HG03039 (cell line): ENCODE data around the gene AKAP13.

ENCODE experiments used
- ATAC-seq: cut with Tn5 transposase; IDR thresholded peaks from one replicate; pipeline ENCODE4 v1.9.1; 2021; ENCODE audit warnings: mild to moderate bottlenecking, moderate library complexity; ENCODE audit not compliant: unreplicated experiment

The AKAP13 gene

GRCh38 chr15:85745023-85745422 lies 364.6 kb downstream of the AKAP13 start:
- no peak for ATAC-seq

DNA sequence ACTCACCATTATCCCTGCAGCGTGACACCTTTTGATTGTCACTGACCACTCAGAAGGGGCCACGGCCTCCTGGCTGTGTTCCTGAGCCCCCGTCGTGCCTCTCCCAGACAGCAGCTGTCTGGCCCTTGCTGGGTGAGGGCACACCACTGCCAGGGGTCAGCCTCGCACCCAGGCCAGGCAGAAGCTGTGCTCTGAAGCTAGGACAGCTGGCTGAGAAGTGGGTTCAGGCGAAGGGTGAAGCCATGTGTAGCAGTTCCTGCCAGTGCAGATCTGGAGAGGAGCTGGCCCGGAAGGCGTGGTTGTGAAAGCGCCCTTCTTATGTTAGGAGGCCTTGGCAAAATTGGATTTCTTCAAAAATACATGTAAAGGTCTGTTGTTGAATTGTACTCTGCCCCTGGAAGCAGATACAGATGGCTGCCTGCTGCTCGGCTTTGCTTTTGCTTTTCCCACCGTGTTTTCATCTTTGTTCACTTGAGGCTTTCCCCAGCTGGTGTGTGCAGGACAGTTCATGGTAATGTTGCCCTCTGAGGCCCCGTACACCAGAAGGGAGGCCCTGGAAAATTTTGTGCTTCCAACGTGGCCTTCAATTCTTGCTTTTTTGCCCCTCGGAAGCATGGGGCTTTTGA lies 365.2 kb downstream of the AKAP13 start:
- ATAC-seq = no peak

DNA sequence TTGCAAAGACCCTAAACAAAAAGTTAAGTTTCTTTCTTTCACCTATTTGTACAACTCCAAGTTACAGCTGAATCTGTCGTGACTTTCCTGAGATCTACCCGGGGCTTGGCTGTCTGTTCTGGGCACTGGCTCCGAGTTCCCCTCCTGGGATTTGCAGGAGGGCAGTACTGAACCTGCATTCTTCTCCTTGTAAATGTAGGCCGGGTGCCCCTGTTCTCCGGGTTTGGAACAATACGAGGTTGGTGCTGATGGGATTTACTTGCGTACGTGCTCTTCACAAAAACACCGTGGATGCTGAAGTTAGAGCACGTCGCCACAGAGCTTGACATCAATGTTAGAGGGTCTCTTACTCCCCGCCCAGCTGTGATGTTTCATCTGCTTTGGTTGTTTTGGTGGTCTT lies 366.2 kb downstream of the AKAP13 start:
- ATAC-seq = no peak

- no peak for ATAC-seq
Observed at GRCh38 chr15:85748176-85748575, 367.8 kb downstream of the AKAP13 start.

GRCh38 chr15:85748729-85749128 lies 368.3 kb downstream of the AKAP13 start:
- no peak for ATAC-seq

- ATAC-seq = no peak
Observed at GRCh38 chr15:85749261-85750151, 369.1 kb downstream of the AKAP13 start.

GRCh38 chr15:85750319-85751290 lies 370.2 kb downstream of the AKAP13 start:
- ATAC-seq = no peak

DNA sequence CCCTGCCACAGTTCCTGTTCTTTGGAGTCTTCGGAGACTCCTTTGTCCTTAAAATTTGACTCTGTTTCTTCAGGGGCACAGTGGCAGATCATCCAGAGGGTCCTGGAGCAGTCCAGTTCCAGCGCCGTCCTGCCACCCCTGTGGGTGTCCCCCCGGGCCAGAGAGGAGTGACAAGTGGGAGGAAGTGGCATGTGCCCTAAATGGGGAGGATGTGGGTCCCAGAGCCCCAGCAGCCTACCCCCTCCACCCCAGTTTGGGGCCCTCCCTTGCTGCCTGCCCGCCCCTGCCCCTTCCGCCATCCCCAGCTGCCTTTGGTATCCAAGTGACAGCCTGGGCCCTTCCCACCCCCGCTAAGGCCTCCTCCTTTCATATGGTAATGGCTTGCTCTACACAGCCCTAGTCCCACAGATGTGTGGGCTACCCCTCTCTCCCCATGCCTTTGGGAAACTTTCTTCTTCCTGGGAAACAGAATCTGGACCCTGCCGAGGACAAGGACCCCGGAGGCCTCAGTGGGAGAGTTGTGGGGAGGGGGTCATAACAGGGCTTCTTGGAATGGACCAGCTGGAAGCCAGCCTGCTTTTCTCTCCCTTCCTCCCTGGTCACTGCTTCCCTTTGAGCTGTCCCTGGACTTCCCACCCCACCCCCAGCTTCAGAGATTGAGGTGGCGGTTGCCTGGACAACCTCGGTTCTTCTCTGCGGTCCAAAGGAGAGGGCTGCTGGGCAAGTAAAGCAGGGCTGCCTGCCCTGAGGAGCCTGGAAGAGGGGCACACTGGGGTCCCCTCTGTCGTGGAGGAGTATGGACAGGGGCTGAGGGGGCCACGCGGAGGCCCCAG lies 371.1 kb downstream of the AKAP13 start:
- no peak for ATAC-seq

DNA sequence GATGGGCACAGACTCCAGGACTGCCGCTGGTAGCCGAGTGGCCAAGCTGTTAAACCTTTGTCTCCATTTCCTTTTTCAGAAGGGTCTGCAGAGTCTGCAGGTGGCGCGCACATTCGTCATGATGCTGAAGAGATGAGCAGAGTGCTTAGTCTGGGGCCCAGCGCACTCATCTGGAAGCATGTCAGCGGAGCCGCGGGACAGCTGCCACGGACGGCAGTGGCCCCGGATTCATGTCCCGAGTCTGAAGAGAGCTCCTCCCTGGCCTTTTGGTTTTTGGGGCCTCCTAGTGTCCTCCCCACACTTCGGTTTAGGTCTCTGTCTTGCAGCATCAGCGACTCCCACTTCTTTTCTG lies 371.7 kb downstream of the AKAP13 start:
- no peak for ATAC-seq

DNA sequence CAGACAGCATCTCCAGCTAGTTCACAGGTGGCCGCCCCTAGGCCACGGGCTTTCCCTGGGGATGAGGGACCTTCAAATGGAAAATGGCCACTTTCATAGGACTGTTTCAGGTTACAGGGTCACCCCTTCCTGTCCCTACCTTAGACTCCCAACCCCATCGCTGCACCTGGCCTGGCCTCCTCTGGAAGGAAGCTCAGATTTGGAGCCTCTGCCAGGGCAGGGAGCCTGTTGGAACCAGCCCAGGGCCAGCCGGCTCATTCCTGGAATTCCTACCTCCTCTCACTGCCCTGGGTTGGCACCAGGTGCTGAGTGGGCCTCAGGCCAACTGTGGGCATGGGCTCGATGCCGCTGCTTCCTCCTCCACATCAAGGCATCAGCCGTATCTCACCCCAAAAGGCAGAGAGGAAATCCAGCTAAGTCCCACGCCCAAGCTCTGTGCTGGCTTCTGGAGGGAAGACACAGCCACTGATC lies 372.1 kb downstream of the AKAP13 start:
- ATAC-seq = no peak

DNA sequence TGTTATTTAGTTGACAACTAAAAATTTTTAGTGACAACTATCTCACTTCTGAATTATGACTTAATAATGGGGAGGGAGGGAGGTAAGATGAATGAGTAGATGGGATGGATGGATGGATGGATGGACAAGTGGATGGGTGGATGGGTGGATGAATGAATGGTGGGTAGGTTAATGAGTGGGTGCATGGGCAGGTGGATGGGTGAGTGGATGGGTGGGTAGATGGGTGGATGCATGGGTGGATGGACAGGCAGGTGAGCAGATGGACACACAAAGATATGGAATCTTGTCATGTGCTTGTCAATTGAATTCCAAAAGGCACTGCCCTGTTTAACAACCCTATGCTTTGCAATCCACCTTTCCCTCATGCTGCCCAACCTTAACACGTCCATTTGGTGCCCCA lies 372.9 kb downstream of the AKAP13 start:
- no peak for ATAC-seq

DNA sequence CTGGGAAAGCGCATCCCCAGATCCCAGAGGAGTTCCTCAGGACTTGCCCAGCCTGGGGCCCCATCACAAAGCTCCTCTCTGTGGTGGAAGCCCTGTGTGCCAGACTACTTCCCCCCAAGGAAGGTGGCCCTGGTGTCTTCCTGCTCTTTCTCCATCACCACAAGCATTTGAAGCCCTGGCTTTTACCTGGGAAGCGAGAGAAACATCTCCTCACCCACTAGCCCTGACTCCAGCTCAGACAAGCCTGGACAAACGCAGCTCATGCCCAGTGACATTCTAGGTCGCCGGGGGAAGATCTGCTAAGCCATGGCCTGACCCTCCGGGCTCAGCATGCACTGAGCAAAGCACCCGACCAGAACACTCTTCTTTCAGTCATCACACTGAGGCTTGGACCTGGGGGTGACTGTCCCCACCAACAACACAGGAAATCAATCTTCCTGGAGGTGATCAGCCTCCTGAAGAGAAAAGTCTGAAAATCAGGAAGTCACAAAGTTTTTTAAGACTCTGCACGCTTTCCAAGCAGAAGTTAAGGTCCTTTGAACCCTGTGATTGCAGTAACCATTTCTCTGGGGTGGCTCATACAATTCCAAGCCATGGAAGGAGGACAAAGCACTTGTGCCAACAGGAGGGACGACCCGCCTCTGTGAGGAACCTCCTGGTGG lies 373.5 kb downstream of the AKAP13 start:
- ATAC-seq = no peak

- ATAC-seq = no peak
Observed at GRCh38 chr15:85754989-85755388, 374.6 kb downstream of the AKAP13 start.

- ATAC-seq = no peak
Observed at GRCh38 chr15:85755471-85755870, 375.1 kb downstream of the AKAP13 start.

DNA sequence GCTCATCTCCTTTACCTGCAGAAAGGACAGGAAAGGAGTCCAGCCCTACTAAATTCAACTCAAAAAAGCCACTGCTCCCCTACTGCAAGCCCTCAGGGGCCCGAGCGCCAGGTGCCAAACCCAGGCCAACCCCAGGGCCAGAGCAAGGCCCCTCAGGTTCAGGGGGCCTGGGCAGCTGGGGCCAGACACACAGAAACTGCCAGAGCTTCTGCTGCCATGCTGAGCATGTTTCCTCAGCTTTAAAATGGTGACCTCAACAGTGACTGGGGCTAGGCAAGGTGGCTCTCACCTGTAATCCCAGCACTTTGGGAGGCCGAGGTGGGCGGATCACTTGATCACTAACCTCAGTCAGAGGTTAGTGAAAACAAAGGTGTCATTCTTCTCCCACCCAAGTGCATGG lies 375.5 kb downstream of the AKAP13 start:
- no peak for ATAC-seq

GRCh38 chr15:85756411-85757072 lies 376.1 kb downstream of the AKAP13 start:
- no peak for ATAC-seq

- ATAC-seq = no peak
Observed at GRCh38 chr15:85757073-85757938, 376.9 kb downstream of the AKAP13 start.

- ATAC-seq = no peak
Observed at GRCh38 chr15:85757939-85758654, 377.7 kb downstream of the AKAP13 start.
